A673 (cell line): Measurements from ENCODE around the gene MOSMO.

Source experiments
- EZH2 ChIP-seq: fragments of 200-600 bp; sonication (generic); IDR thresholded peaks from 2 replicates; pipeline ENCODE4 v1.6.1; 2017; ENCODE audit warnings: borderline replicate concordance, low read depth, mild to moderate bottlenecking, mixed read lengths, antibody characterized with exemption, low read length; ENCODE audit not compliant: poor library complexity, severe bottlenecking
- TF ChIP-seq, protein P1 (sequence below): fragments of 300-800, 200-600 bp; sonication (generic); conservative IDR thresholded peaks from 2 replicates; pipeline ENCODE4 v1.5.1; 2017; ENCODE audit warnings: low read depth, mild to moderate bottlenecking, antibody characterized with exemption, low read length, moderate library complexity, mixed read lengths

DNA sequence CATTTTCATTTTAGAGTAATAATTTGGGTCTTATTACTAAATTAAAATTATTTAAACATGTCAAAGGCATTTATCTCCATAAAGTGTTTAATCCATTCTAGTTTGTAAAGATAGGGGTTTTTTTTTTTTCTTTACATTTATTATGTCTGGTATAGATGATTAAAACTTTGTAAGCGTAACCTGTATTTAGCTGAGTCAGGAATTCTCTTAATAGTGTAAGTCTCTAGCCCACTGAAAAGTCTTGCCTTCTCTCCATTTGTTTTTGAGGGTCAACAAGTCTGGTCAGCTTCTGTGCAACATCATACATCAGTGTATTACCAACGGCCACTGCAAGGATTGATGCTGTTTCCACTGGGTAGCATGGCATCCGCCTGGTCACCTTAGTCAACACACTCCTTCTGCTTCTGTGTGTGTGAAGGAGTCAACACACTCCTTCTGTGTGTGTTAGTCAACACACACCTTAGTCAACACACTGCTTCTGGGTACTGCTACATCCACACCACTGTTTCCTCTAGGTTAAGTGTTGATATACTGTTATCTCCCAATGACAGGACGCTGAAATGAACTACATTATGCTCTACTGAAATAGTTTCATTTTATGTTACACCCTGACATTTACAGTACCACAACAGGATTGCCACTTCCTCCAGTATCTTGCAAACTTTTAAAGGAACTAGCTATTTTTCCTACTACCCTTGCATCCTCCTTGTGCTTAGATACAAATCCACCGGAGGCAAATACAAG is 47.1 kb downstream of the MOSMO start:
- TF ChIP-seq, protein P1, sequence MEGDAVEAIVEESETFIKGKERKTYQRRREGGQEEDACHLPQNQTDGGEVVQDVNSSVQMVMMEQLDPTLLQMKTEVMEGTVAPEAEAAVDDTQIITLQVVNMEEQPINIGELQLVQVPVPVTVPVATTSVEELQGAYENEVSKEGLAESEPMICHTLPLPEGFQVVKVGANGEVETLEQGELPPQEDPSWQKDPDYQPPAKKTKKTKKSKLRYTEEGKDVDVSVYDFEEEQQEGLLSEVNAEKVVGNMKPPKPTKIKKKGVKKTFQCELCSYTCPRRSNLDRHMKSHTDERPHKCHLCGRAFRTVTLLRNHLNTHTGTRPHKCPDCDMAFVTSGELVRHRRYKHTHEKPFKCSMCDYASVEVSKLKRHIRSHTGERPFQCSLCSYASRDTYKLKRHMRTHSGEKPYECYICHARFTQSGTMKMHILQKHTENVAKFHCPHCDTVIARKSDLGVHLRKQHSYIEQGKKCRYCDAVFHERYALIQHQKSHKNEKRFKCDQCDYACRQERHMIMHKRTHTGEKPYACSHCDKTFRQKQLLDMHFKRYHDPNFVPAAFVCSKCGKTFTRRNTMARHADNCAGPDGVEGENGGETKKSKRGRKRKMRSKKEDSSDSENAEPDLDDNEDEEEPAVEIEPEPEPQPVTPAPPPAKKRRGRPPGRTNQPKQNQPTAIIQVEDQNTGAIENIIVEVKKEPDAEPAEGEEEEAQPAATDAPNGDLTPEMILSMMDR = no peak
- no peak for TF ChIP-seq EZH2
